Measurements from ENCODE around the gene XKR7.

DNA sequence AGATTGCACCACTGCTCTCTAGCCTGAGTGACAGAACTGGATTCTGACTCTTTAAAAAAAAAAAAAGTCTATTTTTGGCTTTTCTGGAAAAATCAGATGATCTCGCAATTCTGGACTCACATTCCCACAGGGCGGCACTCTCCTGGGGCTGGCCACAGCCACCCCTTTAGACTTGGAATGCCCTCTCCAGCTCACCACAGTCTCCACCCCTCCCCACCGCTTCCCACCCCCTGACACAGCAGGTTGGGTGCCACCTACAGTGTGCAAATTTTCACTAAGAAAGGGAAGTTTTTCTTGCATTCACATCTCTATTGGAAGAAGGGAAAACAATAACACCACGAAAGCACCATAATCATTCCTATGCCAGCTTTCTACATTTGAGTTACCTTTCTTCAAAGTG, 31.5 kb upstream of the XKR7 start:
- TF ChIP-seq, protein P1, sequence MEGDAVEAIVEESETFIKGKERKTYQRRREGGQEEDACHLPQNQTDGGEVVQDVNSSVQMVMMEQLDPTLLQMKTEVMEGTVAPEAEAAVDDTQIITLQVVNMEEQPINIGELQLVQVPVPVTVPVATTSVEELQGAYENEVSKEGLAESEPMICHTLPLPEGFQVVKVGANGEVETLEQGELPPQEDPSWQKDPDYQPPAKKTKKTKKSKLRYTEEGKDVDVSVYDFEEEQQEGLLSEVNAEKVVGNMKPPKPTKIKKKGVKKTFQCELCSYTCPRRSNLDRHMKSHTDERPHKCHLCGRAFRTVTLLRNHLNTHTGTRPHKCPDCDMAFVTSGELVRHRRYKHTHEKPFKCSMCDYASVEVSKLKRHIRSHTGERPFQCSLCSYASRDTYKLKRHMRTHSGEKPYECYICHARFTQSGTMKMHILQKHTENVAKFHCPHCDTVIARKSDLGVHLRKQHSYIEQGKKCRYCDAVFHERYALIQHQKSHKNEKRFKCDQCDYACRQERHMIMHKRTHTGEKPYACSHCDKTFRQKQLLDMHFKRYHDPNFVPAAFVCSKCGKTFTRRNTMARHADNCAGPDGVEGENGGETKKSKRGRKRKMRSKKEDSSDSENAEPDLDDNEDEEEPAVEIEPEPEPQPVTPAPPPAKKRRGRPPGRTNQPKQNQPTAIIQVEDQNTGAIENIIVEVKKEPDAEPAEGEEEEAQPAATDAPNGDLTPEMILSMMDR (IDR thresholded peaks at IDR 0.05), result no peak
- no peak for TF ChIP-seq POLR2A (IDR thresholded peaks at IDR 0.05)

All from esophagus squamous epithelium (tissue), 4 donors.